Measurements from ENCODE around the gene ALDH5A1.

Gene ALDH5A1

GRCh38 chr6:24576447-24576846 lies 81.7 kb downstream of the ALDH5A1 start:
- no peak for DNase-seq

GRCh38 chr6:24581084-24581669 lies 86.4 kb downstream of the ALDH5A1 start:
- DNase-seq, result peak; percentile 73

- DNase-seq, result peak; percentile 88
These were observed 89.0 kb downstream of the ALDH5A1 start for GRCh38 chr6:24583463-24584381.

- DNase-seq, result peak; percentile 77
These were observed 89.6 kb downstream of the ALDH5A1 start for GRCh38 chr6:24584382-24584720.

All from NCI-H510A treated with DMSO at 0.1 percent for 48 hours (cell line).